Measurements from ENCODE around the gene CASP3.

The CASP3 gene

GRCh38 chr4:184674011-184674410, 24.8 kb upstream of the CASP3 start:
- DNase-seq (ENCODE audit: low read depth): no peak
- TF ChIP-seq CTCF (IDR thresholded peaks at IDR 0.05; ENCODE audit: low read length, missing control alignments): no peak
- no peak overlapping the region for H3K4me3 ChIP-seq (replicated peaks; ENCODE audit: low read depth, low read length)

GRCh38 chr4:184672741-184673140, 23.5 kb upstream of the CASP3 start:
- no peak overlapping the region for H3K4me3 ChIP-seq (replicated peaks; ENCODE audit: low read depth, low read length)
- no peak for DNase-seq (ENCODE audit: low read depth)
- no peak for TF ChIP-seq CTCF (IDR thresholded peaks at IDR 0.05; ENCODE audit: low read length, missing control alignments)

- no peak for TF ChIP-seq CTCF (IDR thresholded peaks at IDR 0.05; ENCODE audit: low read length, missing control alignments)
- no peak for DNase-seq (ENCODE audit: low read depth)
Observed at GRCh38 chr4:184671101-184671500, 21.9 kb upstream of the CASP3 start.

GRCh38 chr4:184669251-184669650, 20.0 kb upstream of the CASP3 start:
- H3K4me3 ChIP-seq (replicated peaks; ENCODE audit: low read depth, low read length): no peak overlapping the region
- DNase-seq (ENCODE audit: low read depth): no peak
- TF ChIP-seq CTCF (IDR thresholded peaks at IDR 0.05; ENCODE audit: low read length, missing control alignments): no peak

More at GRCh38 chr4:184671101-184671500, 21.9 kb upstream of the CASP3 start:
- H3K4me3 ChIP-seq (replicated peaks; ENCODE audit: low read depth, low read length): no peak overlapping the region

GRCh38 chr4:184668511-184669114, 19.4 kb upstream of the CASP3 start:
- peak; percentile 33 for DNase-seq (ENCODE audit: low read depth)
- TF ChIP-seq CTCF (IDR thresholded peaks at IDR 0.05; ENCODE audit: low read length, missing control alignments): no peak
- H3K4me3 ChIP-seq (replicated peaks; ENCODE audit: low read depth, low read length): no peak overlapping the region

GRCh38 chr4:184668096-184668495, 18.8 kb upstream of the CASP3 start:
- no peak for DNase-seq (ENCODE audit: low read depth)
- no peak for TF ChIP-seq CTCF (IDR thresholded peaks at IDR 0.05; ENCODE audit: low read length, missing control alignments)
- no peak overlapping the region for H3K4me3 ChIP-seq (replicated peaks; ENCODE audit: low read depth, low read length)

GRCh38 chr4:184666670-184667069, 17.4 kb upstream of the CASP3 start:
- TF ChIP-seq CTCF (IDR thresholded peaks at IDR 0.05; ENCODE audit: low read length, missing control alignments): no peak
- no peak overlapping the region for H3K4me3 ChIP-seq (replicated peaks; ENCODE audit: low read depth, low read length)
- no peak for DNase-seq (ENCODE audit: low read depth)
